ENCODE results near the gene WWOX.
A peak's percentile ranks its signal among the peaks of the same experiment; 100 is the strongest.

The WWOX gene

DNA sequence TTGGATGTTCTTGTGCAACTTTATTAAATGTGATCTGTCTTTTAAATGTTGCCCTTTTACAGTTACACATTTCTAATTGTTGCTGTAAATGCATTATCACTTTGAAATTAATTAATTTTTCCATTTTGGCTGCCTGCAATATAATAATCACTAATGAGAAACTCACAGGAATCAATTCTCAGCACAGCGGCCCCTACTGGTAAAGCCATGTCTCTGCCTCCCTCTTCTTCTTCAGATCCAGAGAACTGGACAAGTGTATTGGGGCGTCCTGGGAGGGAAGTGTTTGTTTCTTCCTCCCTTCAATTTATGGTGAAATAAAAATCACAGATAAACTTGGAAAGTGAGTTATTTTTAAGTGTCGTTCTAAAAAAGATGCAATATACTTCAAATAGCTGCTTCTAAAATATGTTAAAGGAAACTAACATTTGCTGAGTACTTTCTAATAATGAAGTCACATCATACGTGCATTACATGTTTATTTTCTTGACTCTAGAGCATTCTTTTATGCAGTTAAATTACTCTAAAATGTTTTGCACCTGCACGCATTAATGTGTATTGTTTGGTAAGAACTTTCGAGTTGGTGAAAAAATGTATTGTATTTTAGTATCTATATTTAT lies 338.0 kb downstream of the WWOX start:
- peak; percentile 45 for DNase-seq (ENCODE audit: low spot score)

- DNase-seq (ENCODE audit: low spot score): no peak
Measured at GRCh38 chr16:78438219-78438618, 338.8 kb downstream of the WWOX start.

- no peak for DNase-seq (ENCODE audit: low spot score)
Measured at GRCh38 chr16:78438632-78439031, 339.2 kb downstream of the WWOX start.

- DNase-seq (ENCODE audit: low spot score): no peak
Measured at GRCh38 chr16:78439646-78440045, 340.2 kb downstream of the WWOX start.

DNA sequence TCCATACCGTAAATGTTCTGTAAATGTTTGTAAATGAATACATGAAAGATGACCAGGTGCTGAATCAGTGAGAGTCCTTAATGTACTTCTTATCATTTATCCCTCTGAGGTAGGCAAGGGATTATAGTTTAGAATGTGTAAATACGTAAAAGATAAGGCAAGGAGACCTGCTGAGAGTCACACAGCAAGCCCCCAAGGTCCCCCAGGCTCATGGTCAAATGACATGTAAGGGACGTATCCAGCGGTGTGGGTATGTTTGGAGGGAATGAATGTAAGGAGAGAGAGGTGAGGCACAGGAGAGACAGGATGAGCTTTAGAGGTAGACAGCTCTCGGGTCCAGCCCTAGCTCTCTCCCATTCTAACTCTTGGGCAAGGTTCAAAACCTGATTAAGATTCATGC lies 341.8 kb downstream of the WWOX start:
- DNase-seq (ENCODE audit: low spot score): no peak

- no peak for DNase-seq (ENCODE audit: low spot score)
Measured at GRCh38 chr16:78443542-78444364, 344.3 kb downstream of the WWOX start.

DNA sequence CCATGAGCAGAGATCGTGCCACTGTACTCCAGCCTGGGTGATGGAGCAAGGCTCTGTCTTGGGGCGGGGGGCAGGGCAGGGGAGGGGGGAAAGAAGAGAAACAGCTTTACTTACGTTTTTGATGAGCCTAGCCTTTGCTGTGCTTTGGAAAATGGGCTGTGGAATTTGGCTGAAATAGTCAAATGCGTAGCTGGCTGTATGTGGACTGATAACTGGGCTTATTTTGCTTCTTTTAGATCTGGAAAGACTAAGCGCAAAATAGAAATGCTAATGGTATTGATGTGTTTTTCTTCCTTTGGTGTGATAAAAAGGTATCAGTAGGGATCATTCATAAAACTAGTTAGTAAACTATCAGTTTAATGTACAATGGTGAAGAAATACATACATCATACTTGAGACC lies 346.4 kb downstream of the WWOX start:
- DNase-seq (ENCODE audit: low spot score): no peak

DNA sequence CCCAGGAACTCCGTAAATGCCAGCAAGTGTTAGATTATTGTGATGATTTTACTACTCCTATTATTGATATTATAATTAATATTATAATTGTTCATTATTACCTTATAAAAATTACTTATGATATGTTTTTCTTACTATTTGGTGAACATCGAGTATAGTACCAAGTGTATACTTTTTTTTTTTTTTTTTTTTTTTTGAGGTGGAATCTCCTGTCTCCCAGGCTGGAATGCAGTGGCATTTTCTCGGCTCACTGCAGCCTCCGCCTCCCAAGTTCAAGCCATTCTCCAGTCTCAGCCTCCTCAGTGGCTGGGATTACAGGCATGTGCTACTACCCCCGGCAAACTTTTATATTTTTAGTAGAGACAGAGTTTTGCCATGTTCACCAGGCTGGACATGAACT lies 347.0 kb downstream of the WWOX start:
- DNase-seq (ENCODE audit: low spot score): no peak

GRCh38 chr16:78446992-78447563 lies 347.6 kb downstream of the WWOX start:
- no peak for DNase-seq (ENCODE audit: low spot score)

DNA sequence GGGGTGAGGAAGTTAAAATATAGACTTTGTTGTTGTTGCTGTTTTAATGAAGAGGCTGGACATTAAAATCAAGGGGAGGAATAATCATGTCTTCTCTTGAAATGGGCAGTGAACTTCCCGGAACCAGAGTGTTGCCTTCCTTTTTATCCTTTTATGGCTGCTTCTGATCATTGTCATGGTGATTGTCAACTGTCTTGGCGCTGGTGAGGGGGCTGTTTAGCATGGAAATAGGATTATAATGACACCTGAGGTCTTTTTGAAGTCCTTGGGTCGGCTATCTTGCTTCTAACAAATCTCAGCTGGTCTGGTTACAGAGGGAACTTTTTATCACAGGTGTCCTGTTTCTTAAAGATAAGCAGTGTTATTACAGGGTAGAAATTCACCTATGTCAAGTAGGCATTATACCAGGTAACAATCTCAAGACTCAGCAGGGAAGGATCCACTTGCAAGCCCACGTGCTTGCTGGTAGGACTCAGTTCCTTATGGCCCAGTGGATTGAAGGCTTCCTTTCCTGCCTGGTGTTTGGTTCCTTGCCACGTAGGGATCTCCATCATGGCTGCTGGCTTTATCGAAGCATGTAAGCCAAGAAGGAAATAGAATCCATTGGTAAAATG lies 349.3 kb downstream of the WWOX start:
- DNase-seq (ENCODE audit: low spot score): no peak

- DNase-seq (ENCODE audit: low spot score): no peak
Measured at GRCh38 chr16:78450255-78450654, 350.8 kb downstream of the WWOX start.

GRCh38 chr16:78452025-78452555 lies 352.6 kb downstream of the WWOX start:
- no peak for DNase-seq (ENCODE audit: low spot score)

DNA sequence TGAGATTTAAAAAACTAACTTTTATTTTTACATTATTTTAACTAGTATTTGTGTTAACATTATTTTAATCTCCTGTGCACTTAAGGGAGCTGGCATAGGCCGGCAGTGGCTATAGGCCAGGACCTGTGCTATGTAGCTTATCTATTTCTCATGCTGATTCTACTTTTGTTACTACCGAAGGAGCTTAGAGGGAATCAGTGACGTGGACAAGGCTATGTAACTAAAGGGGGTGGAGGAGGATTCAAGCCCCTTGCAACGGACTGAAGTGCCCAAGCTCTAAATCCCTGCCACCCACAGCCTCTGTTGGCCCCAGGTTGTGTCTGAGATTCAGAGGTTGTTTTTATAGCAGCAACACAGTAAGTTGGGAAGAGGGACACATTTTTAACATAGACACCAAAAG lies 356.4 kb downstream of the WWOX start:
- no peak for DNase-seq (ENCODE audit: low spot score)

- no peak for DNase-seq (ENCODE audit: low spot score)
Measured at GRCh38 chr16:78458588-78458987, 359.1 kb downstream of the WWOX start.

DNA sequence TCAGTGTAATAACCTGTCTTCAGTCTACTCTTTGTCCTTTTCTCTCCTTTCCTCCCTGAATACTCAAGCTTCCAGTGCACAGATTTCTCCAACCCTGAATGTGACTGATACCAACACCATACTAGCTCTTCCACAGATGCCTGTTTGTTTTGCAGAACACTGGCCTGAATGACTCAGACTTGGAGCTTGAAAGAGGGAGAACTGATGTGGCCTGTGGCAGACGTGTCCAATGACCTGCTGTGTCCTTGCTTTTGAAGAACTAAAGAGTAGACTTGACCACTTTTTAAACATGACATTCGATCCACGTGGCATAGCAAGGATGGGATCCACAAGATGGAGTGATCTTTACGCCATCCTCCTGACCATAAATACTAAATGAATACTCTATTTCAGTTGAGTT lies 361.0 kb downstream of the WWOX start:
- no peak for DNase-seq (ENCODE audit: low spot score)

DNA sequence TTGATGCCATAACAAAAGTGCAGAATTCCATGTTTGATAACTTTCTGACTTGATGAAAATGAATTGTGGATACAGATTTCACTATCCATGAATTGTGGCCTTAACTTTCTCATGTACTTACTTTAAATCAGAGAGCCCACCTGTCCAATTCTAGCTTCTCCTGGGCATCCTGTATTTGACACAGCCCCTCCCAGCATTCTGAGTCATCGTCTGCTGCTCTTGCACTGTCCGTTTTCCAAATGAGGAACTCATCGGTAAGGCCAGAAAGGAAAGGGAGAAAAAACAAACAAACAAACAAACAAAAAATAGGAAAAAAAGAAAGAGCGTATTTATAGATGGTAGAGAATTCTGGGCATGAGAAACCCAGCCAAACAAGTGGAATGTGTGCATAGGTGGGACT lies 361.6 kb downstream of the WWOX start:
- no peak for DNase-seq (ENCODE audit: low spot score)

DNA sequence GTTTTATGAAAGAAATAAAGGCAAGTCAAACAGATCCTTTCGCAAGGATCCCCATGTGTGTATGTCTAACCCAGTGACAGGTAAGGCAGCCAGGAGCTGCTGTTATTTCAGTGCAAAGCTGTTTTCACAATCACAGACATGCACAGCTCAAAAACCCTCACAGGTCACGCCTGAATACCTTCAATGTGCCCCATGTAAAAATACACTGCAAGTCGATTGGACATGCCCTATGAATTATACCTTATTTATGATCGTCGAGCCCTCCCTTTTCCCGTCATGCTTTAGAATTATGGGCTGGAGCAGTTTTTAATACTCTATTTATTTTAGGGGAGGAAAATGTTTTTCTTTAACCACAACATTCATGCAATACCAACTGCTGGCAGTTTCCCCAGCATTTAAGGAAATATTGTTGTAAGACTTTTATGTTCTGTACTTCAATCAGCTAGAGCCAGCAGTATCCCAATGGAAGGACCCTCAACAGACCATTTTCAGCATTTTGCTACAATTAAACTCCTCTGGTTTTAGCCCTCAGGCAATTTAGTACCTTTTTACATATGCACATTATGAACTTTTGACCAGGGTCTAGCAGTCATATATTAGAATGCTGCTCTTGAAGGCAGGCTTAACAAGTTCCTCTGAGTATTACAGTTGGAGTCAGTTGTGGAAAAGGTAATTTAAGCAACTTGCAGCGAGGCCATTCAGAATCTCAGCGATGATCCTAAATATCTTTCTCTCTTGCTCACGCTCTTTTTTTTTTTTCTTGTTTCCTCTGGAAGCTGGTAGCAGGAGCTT lies 362.2 kb downstream of the WWOX start:
- DNase-seq (ENCODE audit: low spot score): no peak

DNA sequence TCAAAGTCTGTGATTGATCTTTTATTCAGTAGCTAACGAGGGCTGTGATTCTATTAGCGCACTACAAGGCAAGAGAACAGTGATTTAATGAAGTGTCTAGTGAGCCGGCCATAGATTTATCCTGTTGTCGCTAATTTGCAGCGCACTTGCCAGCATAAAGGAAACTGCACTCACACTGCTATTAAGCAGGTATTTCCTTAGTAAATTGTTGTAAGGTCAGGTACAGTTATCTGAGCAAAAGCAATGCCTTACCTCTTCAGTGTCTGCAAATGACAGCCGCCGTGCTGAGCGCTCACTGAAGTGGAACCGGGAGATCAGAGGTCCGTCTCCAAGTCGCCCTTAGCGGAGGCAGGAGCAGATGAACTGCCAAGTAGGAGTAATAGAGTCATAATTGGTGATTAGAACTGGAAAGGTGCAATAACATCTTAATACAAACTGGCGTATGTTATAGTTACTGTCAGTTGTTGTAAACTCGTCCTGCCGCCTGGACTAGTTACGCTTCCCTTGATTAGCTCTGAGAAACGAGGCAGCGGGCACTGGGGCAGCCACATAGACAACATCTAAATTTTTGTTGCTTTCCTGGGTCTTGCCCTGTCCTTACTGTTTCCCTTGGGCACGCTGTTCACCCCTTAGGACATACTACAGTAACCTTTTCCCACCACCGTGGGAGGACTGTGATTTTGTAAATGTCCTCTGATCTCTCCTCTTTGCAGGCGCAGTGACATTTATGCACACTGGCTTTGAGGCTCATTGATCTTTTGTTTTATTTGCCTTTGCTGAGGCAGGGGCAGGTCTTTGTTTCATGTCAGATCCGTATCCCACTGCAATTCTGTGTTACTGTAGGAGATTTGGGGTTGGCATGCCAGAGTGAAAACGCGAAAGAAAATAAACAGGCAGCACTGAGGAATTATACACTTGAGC lies 363.1 kb downstream of the WWOX start:
- DNase-seq (ENCODE audit: low spot score): no peak

DNA sequence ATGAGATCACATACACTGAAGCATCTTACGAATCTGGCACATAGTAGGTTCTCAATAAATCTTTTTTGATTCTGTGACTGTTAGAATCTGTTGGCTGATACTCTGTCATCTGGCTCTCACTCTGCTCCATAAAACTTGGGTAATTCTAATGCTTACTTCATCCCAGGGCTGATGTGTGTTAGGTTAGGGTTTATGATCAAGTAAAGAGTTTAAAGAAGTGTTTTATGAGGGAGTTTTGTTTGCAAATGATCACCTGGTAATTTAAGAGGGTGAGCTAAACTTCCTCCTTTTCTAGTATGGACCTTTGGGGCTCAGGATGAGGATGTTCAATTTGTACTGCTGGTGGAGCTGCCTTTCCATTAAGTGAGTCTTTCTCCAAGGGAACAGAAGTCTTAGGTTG lies 364.1 kb downstream of the WWOX start:
- no peak for DNase-seq (ENCODE audit: low spot score)

GRCh38 chr16:78464833-78465232 lies 365.4 kb downstream of the WWOX start:
- DNase-seq (ENCODE audit: low spot score): no peak

DNA sequence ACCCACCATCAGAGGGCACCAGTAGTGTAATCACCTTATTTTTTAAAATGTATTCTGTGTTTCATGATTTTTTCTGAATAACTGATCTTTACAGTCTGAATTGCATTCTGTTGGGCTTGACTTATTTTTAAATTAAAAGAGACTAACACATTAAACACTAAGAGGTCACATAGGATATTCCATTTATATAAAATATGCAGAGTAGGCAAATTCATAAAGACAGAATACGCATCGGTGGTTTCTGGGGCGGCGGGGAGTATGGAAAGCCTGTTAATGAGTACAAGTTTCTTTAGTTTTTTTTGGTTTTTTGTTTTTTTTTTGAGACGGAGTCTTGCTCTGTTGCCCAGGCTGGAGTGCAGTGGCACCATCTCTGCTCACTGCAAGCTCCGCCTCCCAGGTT lies 366.3 kb downstream of the WWOX start:
- DNase-seq (ENCODE audit: low spot score): no peak

All from hematopoietic multipotent progenitor cell treated with erythropoietin and hydrocortisone succinate and interleukin-3 and kit ligand, for 15 days (in vitro differentiated cells).